Gastrocnemius medialis (tissue), 4 donors: ENCODE results near the gene AMZ1. TPM values are rescaled to one million over a fixed set of nuclear protein-coding genes. Genes with fewer than 3 reads are reported as not detected.
"Not testable (repeated sequence)": the region's sequence is repeated elsewhere in the genome, so short reads cannot be mapped to it uniquely, and the experiment has no call there.

Experiments
- ATAC-seq, 2 donors: fragments of 150-250 bp; one replicate each; pipeline ENCODE4 v1.9.1; 2016
- DNase-seq, 2 donors: peaks; one replicate each; pipeline ENCODE4 v3.0.0-alpha.2; 2019
- H3K27ac ChIP-seq, 4 donors: fragments of 200-600 bp; sonication (generic); 1 replicate in 1 of 4; 2 replicates in 3 of 4; pipeline ENCODE4 v1.5.1; 2016 to 2018; ENCODE audit warnings: mild to moderate bottlenecking in 2 of 4, moderate library complexity in 1 of 4
- H3K27me3 ChIP-seq, 3 donors: fragments of 200-600 bp; sonication (generic) in 2 of 3; 1 replicate in 1 of 3; 2 replicates in 2 of 3; pipeline versions ENCODE4 v1.5.1 to v1.6.0; 2016 to 2019; ENCODE audit warnings: mild to moderate bottlenecking in 1 of 3, moderate library complexity in 1 of 3
- H3K36me3 ChIP-seq, 2 donors: fragments of 200-600 bp; sonication (generic) in 1 of 2; one replicate each; pipeline ENCODE4 v1.5.1; 2017 to 2018
- H3K4me1 ChIP-seq, 2 donors: fragments of 200-600 bp; sonication (generic) in 1 of 2; one replicate each; pipeline ENCODE4 v1.5.1; 2016 to 2017; ENCODE audit warnings: mild to moderate bottlenecking in 2 of 2
- H3K4me3 ChIP-seq, 4 donors: fragments of 200-600 bp; sonication (generic) in 3 of 4; 1 replicate in 1 of 4; 2 replicates in 3 of 4; pipeline ENCODE4 v1.5.1; 2016 to 2019; ENCODE audit warnings: mild to moderate bottlenecking in 2 of 4
- H3K9me3 ChIP-seq, 3 donors: fragments of 200-600 bp; sonication (generic) in 2 of 3; 1 replicate in 1 of 3; 2 replicates in 2 of 3; pipeline ENCODE4 v1.5.1; 2016 to 2019
- POLR2A ChIP-seq, 2 donors: fragments of 450-650 bp; IDR thresholded peaks; one replicate each; pipeline ENCODE4 v1.6.1; 2017; ENCODE audit warnings: antibody characterized with exemption in 2 of 2, mild to moderate bottlenecking in 2 of 2, moderate library complexity in 2 of 2
- in situ Hi-C, 4 donors: fragments of 200-750 bp; cut with MboI; loops; one replicate each; pipeline versions ENCODE4 v1.15.0 to v1.8.0; 2017; ENCODE audit warnings: low sequenced_read_pairs in 4 of 4
- intact Hi-C: fragments of 100-400 bp; cut with DNase I; formaldehyde crosslinking; loops from one replicate; pipeline ENCODE4 v1.15.1; 2023; ENCODE audit warnings: low total_unique reads
- total RNA-seq, 4 donors: library from RNA; depleted of rRNA; stranded (reverse); fragments of >200 nt; gene quantifications; one replicate each; pipeline versions ENCODE4 v1.1.0 to v1.2.3, GENCODE V29; 2016
- TF ChIP-seq, protein P1 (sequence below), 5 experiments: fragments of 450-650 bp in 3 of 5; fragments of 200-600 bp in 2 of 5; sonication (generic) in 2 of 5; IDR thresholded peaks in 4 of 5; conservative IDR thresholded peaks in 1 of 5; 1 replicate in 4 of 5; 2 replicates in 1 of 5; pipeline ENCODE4 v1.5.1; 2016 to 2019; ENCODE audit warnings: antibody characterized with exemption in 5 of 5, mild to moderate bottlenecking in 3 of 5, moderate library complexity in 3 of 5

AMZ1 gene
- total RNA-seq, 4 donors from 2014 or later = not detected

DNA sequence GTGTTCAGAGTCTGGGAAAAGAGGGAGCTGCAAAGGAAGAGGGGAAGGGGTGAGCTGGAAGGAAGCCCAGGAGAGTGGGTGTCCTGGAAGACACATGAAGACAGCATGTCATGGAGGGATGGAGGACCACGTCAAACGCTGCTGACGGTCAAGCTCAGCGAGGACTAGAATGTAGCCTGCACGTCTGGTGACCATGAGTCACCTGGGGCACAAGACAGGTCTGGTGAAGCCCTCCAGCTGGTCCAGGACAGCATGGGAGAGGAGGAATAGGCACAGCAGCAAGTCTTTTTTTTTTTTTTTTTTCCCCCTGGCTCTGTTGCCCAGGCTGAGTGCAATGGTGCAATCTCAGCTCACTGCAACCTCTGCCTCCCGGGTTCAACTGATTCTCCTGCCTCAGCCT lies 19.6 kb upstream of the AMZ1 start:
- intact Hi-C loops (no loop called here), in situ Hi-C loops (no loop called here)
- DNase-seq = no peak

DNA sequence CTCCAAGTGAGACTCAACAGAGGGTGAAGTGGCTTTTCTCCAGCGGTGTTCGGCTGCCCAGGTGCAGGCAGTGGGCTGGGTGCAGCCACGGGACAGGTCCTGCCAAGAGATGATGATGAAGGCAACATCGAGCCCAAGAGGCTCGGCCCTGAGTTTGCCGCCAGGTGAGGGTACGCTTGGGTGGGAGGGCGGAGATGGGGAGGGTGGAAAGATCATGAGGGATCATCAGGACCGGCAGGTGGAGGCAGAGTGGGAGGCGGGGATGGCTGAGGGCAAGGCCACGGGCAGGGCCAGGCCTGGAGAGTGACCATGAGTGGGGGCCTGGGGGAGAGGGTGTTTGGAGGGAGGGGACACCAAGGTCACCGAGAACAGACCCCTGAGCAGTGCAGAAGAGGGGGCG lies 17.8 kb upstream of the AMZ1 start:
- Histone ChIP-seq H3K9me3 (peaks cover 0 to 8% (median 0%) of the 10 kb centered on the region in 3 donors), H3K27ac (no peak overlapping the region), H3K4me1 (no peaks in the 10 kb centered on the region), H3K36me3 (no peaks in the 10 kb centered on the region), H3K27me3 (peaks cover 14 to 37% (median 34%) of the 10 kb centered on the region in 3 donors), H3K4me3 (no peak overlapping the region)
- in situ Hi-C loops (no loop called here), intact Hi-C loops (no loop called here)
- no peak for DNase-seq
- TF ChIP-seq POLR2A (IDR thresholded peaks at IDR 0.05) = no peak
- no peak for ATAC-seq

More for the DNA sequence above, 19.6 kb upstream of the AMZ1 start:
- Histone ChIP-seq H3K9me3 (no peaks in the 10 kb centered on the region), H3K27me3 (peaks cover 14 to 37% (median 34%) of the 10 kb centered on the region in 3 donors), H3K4me1 (peaks cover 7 to 11% of the 10 kb centered on the region in 2 donors), H3K4me3 (no peak overlapping the region), H3K36me3 (no peaks in the 10 kb centered on the region), H3K27ac (no peak overlapping the region)
- no peak for ATAC-seq
- TF ChIP-seq, protein P1, sequence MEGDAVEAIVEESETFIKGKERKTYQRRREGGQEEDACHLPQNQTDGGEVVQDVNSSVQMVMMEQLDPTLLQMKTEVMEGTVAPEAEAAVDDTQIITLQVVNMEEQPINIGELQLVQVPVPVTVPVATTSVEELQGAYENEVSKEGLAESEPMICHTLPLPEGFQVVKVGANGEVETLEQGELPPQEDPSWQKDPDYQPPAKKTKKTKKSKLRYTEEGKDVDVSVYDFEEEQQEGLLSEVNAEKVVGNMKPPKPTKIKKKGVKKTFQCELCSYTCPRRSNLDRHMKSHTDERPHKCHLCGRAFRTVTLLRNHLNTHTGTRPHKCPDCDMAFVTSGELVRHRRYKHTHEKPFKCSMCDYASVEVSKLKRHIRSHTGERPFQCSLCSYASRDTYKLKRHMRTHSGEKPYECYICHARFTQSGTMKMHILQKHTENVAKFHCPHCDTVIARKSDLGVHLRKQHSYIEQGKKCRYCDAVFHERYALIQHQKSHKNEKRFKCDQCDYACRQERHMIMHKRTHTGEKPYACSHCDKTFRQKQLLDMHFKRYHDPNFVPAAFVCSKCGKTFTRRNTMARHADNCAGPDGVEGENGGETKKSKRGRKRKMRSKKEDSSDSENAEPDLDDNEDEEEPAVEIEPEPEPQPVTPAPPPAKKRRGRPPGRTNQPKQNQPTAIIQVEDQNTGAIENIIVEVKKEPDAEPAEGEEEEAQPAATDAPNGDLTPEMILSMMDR (IDR thresholded peaks at IDR 0.05 in 4 of 5, conservative IDR thresholded peaks at IDR 0.05 in 1 of 5) = no peak
- TF ChIP-seq POLR2A (IDR thresholded peaks at IDR 0.05) = no peak

DNA sequence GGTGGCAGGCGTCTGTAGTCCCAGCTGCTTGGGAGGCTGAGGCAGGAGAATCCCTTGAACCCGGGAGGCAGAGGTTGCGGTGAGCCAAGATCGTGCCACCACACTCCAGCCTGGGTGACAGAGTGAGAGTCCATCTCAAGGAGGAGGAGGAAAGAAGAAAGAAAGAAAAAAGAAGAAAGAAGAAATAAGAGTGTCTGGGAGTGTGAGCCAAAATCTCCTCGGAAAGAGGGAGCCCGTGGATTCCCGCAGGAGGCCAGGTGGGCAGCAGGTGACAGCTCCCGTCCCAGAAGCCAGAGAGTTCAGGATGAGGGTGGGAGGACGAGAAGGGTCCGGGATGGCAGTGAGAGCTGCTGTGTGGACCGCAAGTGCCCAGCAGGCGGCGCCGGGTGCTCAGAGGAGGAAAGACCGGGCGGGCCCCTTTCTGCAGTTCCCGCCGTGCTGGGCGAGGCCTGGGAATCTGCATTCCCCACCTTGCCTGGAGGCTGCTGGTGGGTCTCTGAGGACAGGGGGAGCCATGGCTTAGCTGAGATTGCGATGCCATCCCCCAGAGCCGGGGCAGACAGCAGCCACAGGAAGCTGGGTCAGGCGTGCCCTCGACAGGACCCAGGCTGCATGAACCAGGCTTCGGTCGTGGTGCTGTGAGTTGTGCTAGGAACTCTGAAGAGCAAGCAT lies 17.1 kb upstream of the AMZ1 start:
- H3K27me3 ChIP-seq = peaks cover 14 to 30% (median 27%) of the 10 kb centered on the region in 3 donors
- no peak overlapping the region for H3K4me3 ChIP-seq
- DNase-seq (peak in 1 of 2 donors; percentile 24), ATAC-seq (peak in 1 of 2 donors; percentile 45)
- in situ Hi-C loops = no loop called here
- peaks cover 0 to 8% (median 0%) of the 10 kb centered on the region in 3 donors for H3K9me3 ChIP-seq
- no peaks in the 10 kb centered on the region for H3K36me3 ChIP-seq
- no peak overlapping the region for H3K27ac ChIP-seq
- intact Hi-C loops = no loop called here
- H3K4me1 ChIP-seq = no peaks in the 10 kb centered on the region
- TF ChIP-seq POLR2A (IDR thresholded peaks at IDR 0.05) = no peak
- TF ChIP-seq, protein P1 (IDR thresholded peaks at IDR 0.05 in 4 of 5, conservative IDR thresholded peaks at IDR 0.05 in 1 of 5) = peak; percentile 37 to 78 (median 71)

DNA sequence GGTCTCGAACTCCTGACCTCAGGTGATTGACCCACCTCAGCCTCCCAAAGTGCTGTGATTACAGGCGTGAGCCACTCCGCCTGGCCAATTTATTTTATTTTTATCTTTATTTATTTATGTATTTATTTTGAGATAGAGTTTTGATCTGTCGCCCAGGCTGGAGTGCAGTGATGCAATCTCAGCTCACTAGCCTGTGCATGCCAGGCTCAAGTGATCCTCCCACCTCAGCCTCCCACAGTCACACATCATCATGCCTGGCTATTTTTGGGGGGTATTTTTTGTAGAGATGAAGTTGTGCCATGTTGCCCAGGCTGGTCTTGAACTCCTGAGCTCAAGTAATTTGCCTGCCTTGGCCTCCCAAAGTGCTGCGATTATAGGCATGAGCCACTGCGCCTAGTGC lies 14.8 kb upstream of the AMZ1 start:
- in situ Hi-C loops, H3K4me1 ChIP-seq, H3K9me3 ChIP-seq, ATAC-seq, H3K36me3 ChIP-seq, H3K27ac ChIP-seq, DNase-seq, H3K4me3 ChIP-seq, intact Hi-C loops: not testable (repeated sequence)
- H3K27me3 ChIP-seq = peaks cover 7 to 16% (median 8%) of the 10 kb centered on the region in 3 donors

DNA sequence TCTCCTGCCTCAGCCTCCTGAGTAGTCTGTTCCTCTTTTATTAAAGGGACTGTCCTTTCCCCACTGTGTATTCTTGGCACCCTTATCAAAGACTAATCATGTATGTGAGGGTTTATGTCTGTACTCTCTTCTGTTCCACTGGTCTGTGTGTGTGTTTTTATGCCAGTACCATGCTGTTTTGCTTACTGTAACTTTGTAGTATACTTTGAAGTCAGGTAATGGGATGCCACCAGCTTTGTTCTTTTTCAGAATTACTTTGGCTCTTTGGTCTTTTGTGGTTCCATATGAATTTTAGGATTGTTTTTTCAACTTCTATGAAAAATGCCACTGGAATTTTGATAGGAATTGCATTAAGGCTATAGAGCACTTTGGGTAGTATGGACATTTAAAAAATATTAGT lies 14.1 kb upstream of the AMZ1 start:
- Histone ChIP-seq H3K36me3 (no peaks in the 10 kb centered on the region), H3K27ac (no peak overlapping the region), H3K4me1 (no peaks in the 10 kb centered on the region), H3K9me3 (peaks cover 0 to 8% (median 0%) of the 10 kb centered on the region in 3 donors), H3K27me3 (peaks cover 7 to 11% (median 8%) of the 10 kb centered on the region in 3 donors), H3K4me3 (no peak overlapping the region)
- in situ Hi-C loops = no loop called here
- no peak for TF ChIP-seq POLR2A (IDR thresholded peaks at IDR 0.05)
- TF ChIP-seq, protein P1 (IDR thresholded peaks at IDR 0.05 in 4 of 5, conservative IDR thresholded peaks at IDR 0.05 in 1 of 5) = no peak
- DNase-seq = no peak
- no peak for ATAC-seq
- intact Hi-C loops = no loop called here
